Measurements from ENCODE around the gene TRPM5. TPM values are rescaled to one million over a fixed set of nuclear protein-coding genes. Genes with fewer than 3 reads are reported as not detected.

The TRPM5 gene
- total and polyA plus RNA-seq, 2 of the 4 experiments (the other 2 are of a cell fraction) = not detected

DNA sequence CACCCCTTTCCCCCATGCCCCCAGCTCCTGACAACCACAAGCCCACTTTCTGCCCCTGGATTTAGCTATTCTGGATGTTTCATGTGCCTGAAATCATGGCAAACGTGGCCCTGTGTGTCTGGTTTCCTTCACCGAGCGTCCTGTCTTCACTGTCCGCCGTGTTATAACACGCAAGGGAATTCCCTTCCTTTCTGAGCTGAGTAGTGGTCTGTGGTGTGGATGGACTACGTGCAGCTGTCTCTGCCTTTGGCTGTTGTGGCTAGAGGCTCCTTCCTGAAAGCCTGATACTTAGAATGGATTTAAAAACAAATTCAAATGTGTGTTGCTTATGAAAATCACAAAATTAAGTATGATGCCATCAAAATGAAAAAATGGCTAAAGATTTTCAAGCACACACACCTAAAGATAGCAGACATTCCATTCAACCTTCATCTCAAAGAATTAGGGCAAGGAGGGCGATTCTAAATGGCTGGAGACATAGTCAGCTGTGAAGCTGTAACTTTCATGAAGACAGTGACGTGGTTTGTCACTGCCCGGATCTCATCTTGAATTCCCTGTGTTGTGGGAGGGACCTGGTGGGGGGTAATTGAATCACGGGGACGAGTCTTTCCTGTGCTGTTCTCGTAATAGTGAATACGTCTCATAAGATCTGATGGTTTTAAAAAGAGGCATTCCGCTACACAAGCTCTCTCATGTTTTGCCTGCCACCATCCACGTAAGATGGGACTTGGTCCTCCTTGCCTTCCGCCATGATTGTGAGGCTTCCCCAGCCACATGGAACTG, 31.0 kb upstream of the TRPM5 start:
- no peak overlapping the region for H4K91ac ChIP-seq (ENCODE audit: insufficient read depth, low read depth, low read length)
- BruUV-seq (replicated peaks) = no TSS peak
- H3K9me1 ChIP-seq (ENCODE audit: insufficient read depth, low read length) = no peaks in the 10 kb centered on the region
- no peak overlapping the region for H2BK20ac ChIP-seq (ENCODE audit: low read depth, low read length)
- H3K23ac ChIP-seq (ENCODE audit: low read depth, low read length) = no peak overlapping the region
- CTCF ChIA-PET = interaction anchor here (0.6 kb wide), 1 partner anchor 57 kb away, joined by 3 read pairs; no protein-coding TSS in a partner anchor
- H3K27ac ChIP-seq (ENCODE audit: insufficient read depth, low read length) = no peak overlapping the region
- no peak overlapping the region for H2AK5ac ChIP-seq (ENCODE audit: low read depth, low read length)
- H3K4ac ChIP-seq (ENCODE audit: low read depth, low read length) = no peak overlapping the region
- H3K27me3 ChIP-seq (ENCODE audit: control insufficient read depth, insufficient read depth, low read length) = peaks cover 29% of the 10 kb centered on the region
- intact Hi-C loops (cut with micrococcal nuclease) = no loop called here
- no peaks in the 10 kb centered on the region; the same call in 1 of the 2 replicates for H4K20me1 ChIP-seq (ENCODE audit: insufficient read depth, low read length)
- no peak overlapping the region for H3K4me2 ChIP-seq (ENCODE audit: low read depth, low read length)
- TF ChIP-seq CTCF (conservative IDR thresholded peaks at IDR 0.05; ENCODE audit: low read depth, low read length) = no peak
- no peak for TF ChIP-seq MXI1 (IDR thresholded peaks at IDR 0.05; ENCODE audit: borderline replicate concordance, low read depth, low read length)
- no peak for TF ChIP-seq ELK1 (IDR thresholded peaks at IDR 0.05; ENCODE audit: borderline replicate concordance, low read depth, low read length)
- TF ChIP-seq FOS (IDR thresholded peaks at IDR 0.05; ENCODE audit: low read depth, low read length) = no peak
- TF ChIP-seq NFE2L2 (IDR thresholded peaks at IDR 0.05; ENCODE audit: low read depth, low read length) = no peak
- no peak for TF ChIP-seq CHD1 (IDR thresholded peaks at IDR 0.05; ENCODE audit: low read depth, low read length)
- no peak for TF ChIP-seq SMC3 (IDR thresholded peaks at IDR 0.05; ENCODE audit: low read depth, low read length)
- no peak for TF ChIP-seq BHLHE40 (IDR thresholded peaks at IDR 0.05; ENCODE audit: low read depth, low read length)
- TF ChIP-seq RFX5 (IDR thresholded peaks at IDR 0.05; ENCODE audit: low read depth, low read length) = no peak
- TF ChIP-seq RAD21 (IDR thresholded peaks at IDR 0.05; ENCODE audit: low read length) = no peak
- no peak for TF ChIP-seq POLR2A (IDR thresholded peaks at IDR 0.05; ENCODE audit: low read depth, low read length)
- TF ChIP-seq MAFK (IDR thresholded peaks at IDR 0.05; ENCODE audit: low read depth, low read length) = no peak
- TF ChIP-seq MAZ (IDR thresholded peaks at IDR 0.05; ENCODE audit: borderline replicate concordance, low read depth, low read length) = no peak
- TF ChIP-seq RCOR1 (IDR thresholded peaks at IDR 0.05; ENCODE audit: insufficient replicate concordance, low read length) = no peak
- no peak for TF ChIP-seq USF2 (IDR thresholded peaks at IDR 0.05; ENCODE audit: low read depth, low read length)
- TF ChIP-seq CEBPB (IDR thresholded peaks at IDR 0.05; ENCODE audit: low read depth, low read length) = no peak
- H2AFZ ChIP-seq (replicated peaks; ENCODE audit: low read length, poor library complexity) = no peak overlapping the region
- DNase-seq (no peak), ATAC-seq (ENCODE audit: low read depth) (no peak)
- no peak overlapping the region for H3K18ac ChIP-seq (ENCODE audit: low read depth, low read length)
- dilution Hi-C loops (cut with HindIII; ENCODE audit: low sequenced_read_pairs, unreplicated experiment) = no loop called here
- POLR2A ChIA-PET (ENCODE audit: unreplicated experiment) = no interaction called here
- no peak overlapping the region for H2BK120ac ChIP-seq (ENCODE audit: low read depth, low read length)
- H3K4me3 ChIP-seq (ENCODE audit: insufficient read depth, low read depth, low read length) = no peak overlapping the region
- no peak overlapping the region for H4K8ac ChIP-seq (ENCODE audit: low read depth in 2 of 2, low read length in 2 of 2)
- H3K36me3 ChIP-seq (ENCODE audit: control insufficient read depth, insufficient read depth, low read length) = no peaks in the 10 kb centered on the region
- H3K9me3 ChIP-seq (ENCODE audit: control insufficient read depth, insufficient read depth, low read length) = no peaks in the 10 kb centered on the region
- H3K14ac ChIP-seq (replicated peaks; ENCODE audit: low read depth, low read length) = no peak overlapping the region
- H2BK15ac ChIP-seq (ENCODE audit: low read depth, low read length) = no peak overlapping the region
- H2AK9ac ChIP-seq (replicated peaks; ENCODE audit: low read depth, low read length, poor library complexity) = no peak overlapping the region
- H3K79me1 ChIP-seq (ENCODE audit: low read depth in 1 of 2, low read length in 2 of 2) = no peaks in the 10 kb centered on the region
- H3K56ac ChIP-seq (ENCODE audit: extremely low read depth, insufficient read depth, low read length) = no peak overlapping the region
- no peak overlapping the region for H2BK5ac ChIP-seq (ENCODE audit: low read depth, low read length, poor library complexity, severe bottlenecking)
- H3K4me1 ChIP-seq (ENCODE audit: control insufficient read depth, insufficient read depth, low read length) = no peaks in the 10 kb centered on the region
- in situ Hi-C loops (cut with MboI; ENCODE audit: low sequenced_read_pairs) = no loop called here
- 80% methylated on average over 1 of the region's 17 CpGs; no CpG with 5 or more reads in 1 of the 2 experiments for WGBS, 2 experiments (ENCODE audit: extremely low coverage in 2 of 2, insufficient read length in 1 of 2)
- H4K5ac ChIP-seq (ENCODE audit: low read depth, low read length) = no peak overlapping the region
- H3K9ac ChIP-seq (ENCODE audit: low read depth, low read length) = no peak overlapping the region
